HCT116 (cell line): Measurements from ENCODE around the gene MIS18A. TPM values are rescaled to one million over a fixed set of nuclear protein-coding genes. Genes with fewer than 3 reads are reported as not detected.
"Not testable (repeated sequence)": the region's sequence is repeated elsewhere in the genome, so short reads cannot be mapped to it uniquely, and the experiment has no call there.

ENCODE experiments used
- ATAC-seq: fragments of 200-7000 bp; cut with Tn5 transposase; 2 replicates; pipeline ENCODE4 v1.9.1; 2020; ENCODE audit warnings: mild to moderate bottlenecking, moderate library complexity
- BruUV-seq: library from RNA; stranded (reverse); fragments of 400-500 nt; replicated peaks from 2 replicates; lab custom pipeline; 2021; lab: Mats Ljungman, UMichigan
- CTCF ChIA-PET: fragments of 300-600 bp; sonication (Branson Sonifier 250); formaldehyde crosslinking; loops from one replicate; lab custom pipeline; 2021; ENCODE audit warnings: antibody characterized with exemption; lab: Charles Lee
- POLR2A ChIA-PET: fragments of 300-600, 350-600 bp; sonication (Branson Sonifier 250); formaldehyde crosslinking; loops from one replicate; lab custom pipeline; 2021; ENCODE audit warnings: antibody characterized with exemption; lab: Charles Lee
- RAD21 ChIA-PET, 2 experiments: fragments of 300-600 bp; sonication (Branson Sonifier 250); formaldehyde crosslinking; loops; one replicate each; lab custom pipeline; 2023; ENCODE audit warnings: low total read pairs in 2 of 2; ENCODE audit not compliant: uncharacterized antibody in 2 of 2, unreplicated experiment in 2 of 2, low non-redundant PET in 1 of 2; lab: Charles Lee
- DNase-seq: peaks from one replicate; pipeline ENCODE4 v3.0.0-alpha.2; 2010; ENCODE audit warnings: low read depth, low spot score
- H2AFZ ChIP-seq: fragments of 200-600 bp; shearing (Covaris generic), sonication (generic); 2 replicates; pipeline ENCODE4 v1.6.1; 2017; ENCODE audit warnings: low read depth, mixed run types, mixed read lengths, antibody characterized with exemption, low read length; ENCODE audit not compliant: poor library complexity, severe bottlenecking
- H3K27ac ChIP-seq: 2 replicates; pipeline ENCODE4 v1.5.1; 2012; ENCODE audit warnings: low read depth, low read length
- H3K27me3 ChIP-seq: fragments of 200-600 bp; sonication (generic); 2 replicates; pipeline ENCODE4 v1.6.1; 2016; ENCODE audit warnings: mixed run types, low read length, mixed read lengths; ENCODE audit not compliant: insufficient read depth
- H3K36me3 ChIP-seq, 2 experiments: fragments of 200-500 bp in 1 of 2; fragments of 200-600 bp in 1 of 2; sonication (Bioruptor generic) in 1 of 2; sonication (generic) in 1 of 2; 2 replicates each; pipeline versions ENCODE4 v1.5.1 to v1.6.1; 2014 to 2016; ENCODE audit warnings: low read length in 2 of 2, inconsistent platforms in 1 of 2, mixed read lengths in 1 of 2, mixed run types in 1 of 2; ENCODE audit not compliant: insufficient read depth in 2 of 2, control insufficient read depth in 1 of 2
- H3K4me1 ChIP-seq, 2 experiments: fragments of 200-600 bp in 1 of 2; sonication (generic) in 1 of 2; 2 replicates each; pipeline versions ENCODE4 v1.5.1 to v1.6.1; 2012 to 2017; ENCODE audit warnings: low read length in 2 of 2, inconsistent platforms in 1 of 2, mild to moderate bottlenecking in 1 of 2, mixed read lengths in 1 of 2, mixed run types in 1 of 2, moderate library complexity in 1 of 2; ENCODE audit not compliant: insufficient read depth in 2 of 2, control insufficient read depth in 1 of 2
- H3K4me2 ChIP-seq: fragments of 200-600 bp; sonication (generic); 2 replicates; pipeline ENCODE4 v1.6.1; 2017; ENCODE audit warnings: mixed run types, low read length, mixed read lengths
- H3K4me3 ChIP-seq, 2 experiments: fragments of 200-600 bp in 1 of 2; sonication (generic) in 1 of 2; replicated peaks in 1 of 2; 2 replicates each; pipeline ENCODE4 v1.5.1; 2011 to 2016; ENCODE audit warnings: low read length in 2 of 2, control low read depth in 1 of 2, low read depth in 1 of 2, mild to moderate bottlenecking in 1 of 2, mixed read lengths in 1 of 2, mixed run types in 1 of 2
- H3K79me2 ChIP-seq: fragments of 200-600 bp; sonication (generic); 2 replicates; pipeline ENCODE4 v1.6.1; 2017; ENCODE audit warnings: mild to moderate bottlenecking, mixed run types, low read length, moderate library complexity, mixed read lengths; ENCODE audit not compliant: insufficient read depth
- H3K9ac ChIP-seq: fragments of 200-600 bp; sonication (generic); 2 replicates; pipeline ENCODE4 v1.6.1; 2016; ENCODE audit warnings: low read length, mixed read lengths
- H3K9me2 ChIP-seq: fragments of 200-600 bp; sonication (generic), shearing (Covaris generic); 2 replicates; pipeline ENCODE4 v1.6.1; 2017; ENCODE audit warnings: mixed run types, mild to moderate bottlenecking, moderate library complexity; ENCODE audit not compliant: insufficient read depth
- H3K9me3 ChIP-seq, 2 experiments: fragments of 200-500 bp in 1 of 2; fragments of 200-600 bp in 1 of 2; sonication (Bioruptor generic) in 1 of 2; sonication (generic) in 1 of 2; 2 replicates each; pipeline ENCODE4 v1.6.1; 2014 to 2017; ENCODE audit warnings: low read length in 2 of 2, mixed read lengths in 2 of 2, inconsistent platforms in 1 of 2, low read depth in 1 of 2, mild to moderate bottlenecking in 1 of 2, mixed run types in 1 of 2, moderate library complexity in 1 of 2; ENCODE audit not compliant: control insufficient read depth in 1 of 2, insufficient read depth in 1 of 2
- H4K20me1 ChIP-seq: fragments of 200-600 bp; sonication (generic), shearing (Covaris generic); 2 replicates; pipeline ENCODE4 v1.6.1; 2017; ENCODE audit warnings: mixed run types, mild to moderate bottlenecking, moderate library complexity; ENCODE audit not compliant: insufficient read depth
- POLR2A ChIP-seq: IDR thresholded peaks from 2 replicates; pipeline ENCODE4 v1.7.0; 2011; ENCODE audit warnings: borderline replicate concordance; ENCODE audit not compliant: insufficient read depth, insufficient read length; ENCODE audit errors: extremely low read depth
- intact Hi-C: fragments of 100-400 bp; cut with micrococcal nuclease; formaldehyde crosslinking; loops from 2 replicates; pipeline ENCODE4 v1.10.0; 2022
- total RNA-seq: library from RNA; stranded (reverse); gene quantifications from one replicate; pipeline ENCODE4 v1.2.1, GENCODE V29; 2021; ENCODE audit not compliant: unreplicated experiment
- TF ChIP-seq, protein P1 (sequence below): IDR thresholded peaks from 2 replicates; pipeline ENCODE4 v1.6.1; 2012; ENCODE audit warnings: low read depth
- TF ChIP-seq, protein P2 (sequence below): IDR thresholded peaks from 2 replicates; pipeline ENCODE4 v1.6.1; 2012

Gene MIS18A
- total RNA-seq, 1 experiment from 2014 or later = 30.0 TPM

DNA sequence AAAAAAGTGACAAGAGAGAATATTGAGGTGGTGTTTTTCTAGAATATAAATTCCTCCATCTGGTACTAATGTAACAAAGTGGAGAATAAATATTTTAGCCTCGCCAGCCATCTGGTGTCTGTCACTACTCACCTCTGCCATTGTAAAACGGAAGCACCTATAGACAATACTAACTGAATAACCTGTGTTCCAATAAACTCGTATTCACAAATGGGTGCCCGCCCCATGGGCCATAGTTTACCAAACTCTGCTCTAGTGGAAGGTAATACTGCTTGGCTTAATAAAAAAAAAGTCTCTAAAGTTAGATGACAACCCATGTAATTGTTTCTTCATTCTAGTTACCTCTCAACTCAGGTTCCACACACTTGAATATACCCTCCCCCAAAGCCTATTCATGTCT, 8.1 kb downstream of the MIS18A start (continued):
- TF ChIP-seq, protein P1, sequence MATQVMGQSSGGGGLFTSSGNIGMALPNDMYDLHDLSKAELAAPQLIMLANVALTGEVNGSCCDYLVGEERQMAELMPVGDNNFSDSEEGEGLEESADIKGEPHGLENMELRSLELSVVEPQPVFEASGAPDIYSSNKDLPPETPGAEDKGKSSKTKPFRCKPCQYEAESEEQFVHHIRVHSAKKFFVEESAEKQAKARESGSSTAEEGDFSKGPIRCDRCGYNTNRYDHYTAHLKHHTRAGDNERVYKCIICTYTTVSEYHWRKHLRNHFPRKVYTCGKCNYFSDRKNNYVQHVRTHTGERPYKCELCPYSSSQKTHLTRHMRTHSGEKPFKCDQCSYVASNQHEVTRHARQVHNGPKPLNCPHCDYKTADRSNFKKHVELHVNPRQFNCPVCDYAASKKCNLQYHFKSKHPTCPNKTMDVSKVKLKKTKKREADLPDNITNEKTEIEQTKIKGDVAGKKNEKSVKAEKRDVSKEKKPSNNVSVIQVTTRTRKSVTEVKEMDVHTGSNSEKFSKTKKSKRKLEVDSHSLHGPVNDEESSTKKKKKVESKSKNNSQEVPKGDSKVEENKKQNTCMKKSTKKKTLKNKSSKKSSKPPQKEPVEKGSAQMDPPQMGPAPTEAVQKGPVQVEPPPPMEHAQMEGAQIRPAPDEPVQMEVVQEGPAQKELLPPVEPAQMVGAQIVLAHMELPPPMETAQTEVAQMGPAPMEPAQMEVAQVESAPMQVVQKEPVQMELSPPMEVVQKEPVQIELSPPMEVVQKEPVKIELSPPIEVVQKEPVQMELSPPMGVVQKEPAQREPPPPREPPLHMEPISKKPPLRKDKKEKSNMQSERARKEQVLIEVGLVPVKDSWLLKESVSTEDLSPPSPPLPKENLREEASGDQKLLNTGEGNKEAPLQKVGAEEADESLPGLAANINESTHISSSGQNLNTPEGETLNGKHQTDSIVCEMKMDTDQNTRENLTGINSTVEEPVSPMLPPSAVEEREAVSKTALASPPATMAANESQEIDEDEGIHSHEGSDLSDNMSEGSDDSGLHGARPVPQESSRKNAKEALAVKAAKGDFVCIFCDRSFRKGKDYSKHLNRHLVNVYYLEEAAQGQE = no peak
- TF ChIP-seq, protein P2, sequence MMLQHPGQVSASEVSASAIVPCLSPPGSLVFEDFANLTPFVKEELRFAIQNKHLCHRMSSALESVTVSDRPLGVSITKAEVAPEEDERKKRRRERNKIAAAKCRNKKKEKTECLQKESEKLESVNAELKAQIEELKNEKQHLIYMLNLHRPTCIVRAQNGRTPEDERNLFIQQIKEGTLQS = no peak
- no peak for TF ChIP-seq POLR2A
- TF ChIP-seq, all 23 proteins: peak for 0

DNA sequence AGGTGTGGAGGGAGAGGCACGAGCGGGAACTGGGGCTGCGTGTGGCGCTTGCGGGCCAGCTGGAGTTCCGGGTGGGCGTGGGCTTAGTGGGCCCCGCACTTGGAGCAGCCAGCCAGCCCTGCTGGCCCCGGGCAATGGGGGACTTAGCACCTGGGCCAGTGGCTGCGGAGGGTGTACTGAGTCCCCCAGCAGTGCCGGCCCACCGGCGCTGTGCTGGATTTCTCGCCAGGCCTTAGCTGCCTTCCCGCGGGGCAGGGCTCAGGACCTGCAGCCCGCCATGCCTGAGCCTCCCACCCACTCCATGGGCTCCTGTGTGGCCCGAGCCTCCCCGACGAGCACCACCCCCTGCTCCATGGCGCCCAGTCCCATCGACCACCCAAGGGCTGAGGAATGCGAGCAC, 13.5 kb downstream of the MIS18A start:
- H3K9me3 ChIP-seq, H3K4me3 ChIP-seq, BruUV-seq, ATAC-seq, intact Hi-C loops, H2AFZ ChIP-seq, H3K4me2 ChIP-seq, POLR2A ChIA-PET, CTCF ChIA-PET, H3K27me3 ChIP-seq, H3K4me1 ChIP-seq, H4K20me1 ChIP-seq, H3K9me2 ChIP-seq, H3K9ac ChIP-seq, DNase-seq, H3K36me3 ChIP-seq, H3K27ac ChIP-seq, RAD21 ChIA-PET, H3K79me2 ChIP-seq: not testable (repeated sequence)
